Adrenal gland (tissue), 12 donors: Measurements from ENCODE around the gene TMEM94. TPM values are rescaled to one million over a fixed set of nuclear protein-coding genes. Genes with fewer than 3 reads are reported as not detected.

Experiments
- DNase-seq, 7 donors: peaks; one replicate each; pipeline ENCODE4 v3.0.0-alpha.2; 2019 to 2020
- H3K27ac ChIP-seq, 5 donors: fragments of 200-600 bp; sonication (generic) in 4 of 5; 1 replicate in 3 of 5; 2 replicates in 2 of 5; pipeline versions ENCODE4 v1.5.1 to v1.8.0; 2016 to 2020; ENCODE audit warnings: mild to moderate bottlenecking in 1 of 5
- H3K27me3 ChIP-seq: fragments of 200-600 bp; 2 replicates; pipeline ENCODE4 v1.8.0; 2021
- H3K36me3 ChIP-seq, 2 donors: fragments of 200-600 bp; replicated peaks in 1 of 2; 1 replicate in 1 of 2; 2 replicates in 1 of 2; pipeline versions ENCODE4 v1.5.1 to v1.8.0; 2018 to 2022
- H3K4me1 ChIP-seq, 2 donors: fragments of 200-600 bp; replicated peaks in 1 of 2; 1 replicate in 1 of 2; 2 replicates in 1 of 2; pipeline versions ENCODE4 v1.5.1 to v1.8.0; 2018 to 2021
- H3K4me3 ChIP-seq, 4 donors: fragments of 200-600 bp; sonication (generic) in 3 of 4; one replicate each; pipeline ENCODE4 v1.5.1; 2016 to 2018
- H3K9me3 ChIP-seq, 3 donors: fragments of 200-600 bp; sonication (generic) in 1 of 3; replicated peaks in 1 of 3; 1 replicate in 2 of 3; 2 replicates in 1 of 3; pipeline versions ENCODE4 v1.5.1 to v1.8.0; 2016 to 2021
- POLR2A ChIP-seq, 2 donors: fragments of 450-650 bp; IDR thresholded peaks; one replicate each; pipeline ENCODE4 v1.6.1; 2017; ENCODE audit warnings: antibody characterized with exemption in 2 of 2, mild to moderate bottlenecking in 2 of 2, moderate library complexity in 1 of 2
- WGBS, 4 donors: extraction: QIAGEN DNeasy Blood & Tissue Kit in 2 of 4; methylation state at CpG; one replicate each; pipeline versions ENCODE4 v1.1.5 to v1.1.7; 2013 to 2017; 5-methylcytosine and 5-hydroxymethylcytosine counted together
- intact Hi-C, 2 donors: fragments of 100-400 bp; cut with DNase I; formaldehyde crosslinking; loops; one replicate each; pipeline versions ENCODE4 v1.14.1 to v1.15.0; 2022 to 2023
- polyA plus RNA-seq, 3 donors: library from polyadenylated mRNA; stranded (reverse); fragments of 200-250 nt in 2 of 3; fragments of 350-450 nt in 1 of 3; fragmentation: Illumina TruSeq in 1 of 3; extraction: RNeasy Lipid Tissue Mini Kit (QIAGEN cat#74804) in 1 of 3; gene quantifications; one replicate each; pipeline ENCODE4 v1.2.3, GENCODE V29; 2013 to 2014
- total RNA-seq, 9 donors: library from RNA; depleted of rRNA in 4 of 9; stranded (reverse); fragments of >200 nt in 4 of 9; fragments of 120-200 nt in 1 of 9; fragmentation: NEBNext Ultra II Directional in 1 of 9; extraction: Animal tissue kit (Norgen Biotek cat#: 25700) in 1 of 9; gene quantifications; one replicate each; pipeline versions ENCODE4 v1.1.0 to v1.2.4, GENCODE V29; 2013 to 2023
- TF ChIP-seq, protein P1 (sequence below), 6 experiments: fragments of 450-650 bp in 4 of 6; fragments of 200-600 bp in 2 of 6; sonication (generic) in 1 of 6; IDR thresholded peaks; 1 replicate in 5 of 6; 2 replicates in 1 of 6; pipeline versions ENCODE4 v1.5.1 to v1.8.0; 2016 to 2021; ENCODE audit warnings: antibody characterized with exemption in 6 of 6, mild to moderate bottlenecking in 2 of 6, moderate library complexity in 1 of 6
- donor health status: healthy with polysubstance abuse.
- donor health status: Bipolar disorder and iron deficiency.
- donor health status: DM: yes; HTN: yes; CAD: no.
- donor health status: DM: no; HTN: no; CAD: no.
- donor health status: DM: no; HTN: no; CAD: no.
- donor health status: DM: yes; HTN: yes; CAD: no.

Gene TMEM94
- total and polyA plus RNA-seq, 12 donors = 65.2 to 245 (median 167) TPM

GRCh38 chr17:75535871-75536270 lies 79.4 kb downstream of the TMEM94 start:
- Histone ChIP-seq H3K4me3 (no peak overlapping the region), H3K4me1 (no peaks in the 10 kb centered on the region), H3K36me3 (no peaks in the 10 kb centered on the region), H3K9me3 (no peaks in the 10 kb centered on the region), H3K27me3 (no peaks in the 10 kb centered on the region), H3K27ac (no peak overlapping the region)
- 93 to 97% (median 95%) methylated on average over 7 to 8 of the region's 8 CpGs for WGBS, 4 donors
- DNase-seq = no peak
- intact Hi-C loops = no loop called here
- TF ChIP-seq, protein P1, sequence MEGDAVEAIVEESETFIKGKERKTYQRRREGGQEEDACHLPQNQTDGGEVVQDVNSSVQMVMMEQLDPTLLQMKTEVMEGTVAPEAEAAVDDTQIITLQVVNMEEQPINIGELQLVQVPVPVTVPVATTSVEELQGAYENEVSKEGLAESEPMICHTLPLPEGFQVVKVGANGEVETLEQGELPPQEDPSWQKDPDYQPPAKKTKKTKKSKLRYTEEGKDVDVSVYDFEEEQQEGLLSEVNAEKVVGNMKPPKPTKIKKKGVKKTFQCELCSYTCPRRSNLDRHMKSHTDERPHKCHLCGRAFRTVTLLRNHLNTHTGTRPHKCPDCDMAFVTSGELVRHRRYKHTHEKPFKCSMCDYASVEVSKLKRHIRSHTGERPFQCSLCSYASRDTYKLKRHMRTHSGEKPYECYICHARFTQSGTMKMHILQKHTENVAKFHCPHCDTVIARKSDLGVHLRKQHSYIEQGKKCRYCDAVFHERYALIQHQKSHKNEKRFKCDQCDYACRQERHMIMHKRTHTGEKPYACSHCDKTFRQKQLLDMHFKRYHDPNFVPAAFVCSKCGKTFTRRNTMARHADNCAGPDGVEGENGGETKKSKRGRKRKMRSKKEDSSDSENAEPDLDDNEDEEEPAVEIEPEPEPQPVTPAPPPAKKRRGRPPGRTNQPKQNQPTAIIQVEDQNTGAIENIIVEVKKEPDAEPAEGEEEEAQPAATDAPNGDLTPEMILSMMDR (IDR thresholded peaks at IDR 0.05) = no peak
- no peak for TF ChIP-seq POLR2A (IDR thresholded peaks at IDR 0.05)

DNA sequence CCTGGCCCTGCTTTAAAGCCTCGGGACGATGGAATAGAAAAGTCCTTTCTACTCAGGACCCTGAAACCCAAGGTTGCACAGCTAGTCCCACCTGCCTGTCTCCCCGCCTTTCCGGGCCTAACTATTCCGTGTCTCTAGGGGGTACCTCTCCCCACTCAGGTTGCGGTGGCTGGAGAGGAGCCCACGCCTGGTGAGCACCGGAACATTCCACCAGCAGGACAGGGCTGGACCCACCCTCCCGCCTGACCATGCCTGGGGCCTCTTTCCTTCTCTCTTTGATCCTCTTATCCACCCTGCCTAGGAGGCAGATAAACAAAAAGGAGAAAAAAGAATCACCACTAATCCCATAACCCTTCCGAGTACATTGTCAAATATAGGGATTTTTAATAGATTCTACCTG lies 79.9 kb downstream of the TMEM94 start:
- 79 to 89% (median 84%) methylated on average over 8 to 10 of the region's 10 CpGs for WGBS, 4 donors
- intact Hi-C loops = no loop called here
- DNase-seq = no peak
- TF ChIP-seq, protein P1 (IDR thresholded peaks at IDR 0.05) = no peak
- TF ChIP-seq POLR2A (IDR thresholded peaks at IDR 0.05) = no peak
- Histone ChIP-seq H3K27me3 (no peaks in the 10 kb centered on the region), H3K4me1 (no peaks in the 10 kb centered on the region), H3K4me3 (no peak overlapping the region), H3K9me3 (no peaks in the 10 kb centered on the region), H3K27ac (no peak overlapping the region), H3K36me3 (no peaks in the 10 kb centered on the region)

DNA sequence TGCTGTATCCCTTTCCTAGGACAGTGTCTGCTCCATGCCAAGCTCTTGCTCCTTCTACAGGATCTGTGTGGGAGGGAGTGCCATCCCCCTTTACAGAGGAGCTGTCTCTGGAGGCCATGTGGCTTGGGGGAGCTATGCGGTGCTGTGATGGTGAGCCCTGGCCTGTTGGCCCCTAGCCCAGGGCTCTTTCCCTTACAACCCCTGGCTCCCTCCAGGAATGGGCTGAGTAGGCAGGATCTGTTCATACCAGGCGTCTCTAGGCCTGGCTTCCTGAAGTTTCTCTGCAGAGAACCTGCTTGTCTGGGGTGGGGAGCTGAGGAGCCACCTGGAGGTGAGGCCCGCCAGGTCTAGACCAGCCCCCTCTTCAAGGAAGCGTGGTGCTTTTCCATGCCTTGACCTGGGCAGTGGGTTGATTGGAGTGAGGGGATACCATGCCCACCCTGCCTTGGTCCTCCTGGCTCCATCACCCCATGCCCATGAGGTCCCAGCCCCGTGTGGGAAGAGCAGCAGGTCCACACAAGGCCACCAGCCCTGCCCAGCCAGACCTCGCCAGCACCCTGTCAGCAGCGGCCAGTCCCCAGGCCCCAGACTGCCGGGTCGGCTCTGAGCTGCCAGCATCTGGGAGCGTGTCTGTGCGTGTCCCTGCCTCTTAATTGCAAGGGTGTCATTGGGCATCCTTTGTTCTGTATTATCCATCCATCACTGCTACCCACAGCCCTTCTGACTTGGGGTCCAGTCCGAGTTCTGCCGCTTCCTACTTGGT lies 83.7 kb downstream of the TMEM94 start:
- Histone ChIP-seq H3K36me3 (no peaks in the 10 kb centered on the region), H3K27me3 (no peaks in the 10 kb centered on the region), H3K4me1 (no peaks in the 10 kb centered on the region), H3K27ac (no peak overlapping the region), H3K4me3 (no peak overlapping the region), H3K9me3 (no peaks in the 10 kb centered on the region)
- no peak for DNase-seq
- TF ChIP-seq, protein P1 (IDR thresholded peaks at IDR 0.05) = no peak
- TF ChIP-seq POLR2A (IDR thresholded peaks at IDR 0.05) = no peak
- 88 to 94% (median 90%) methylated on average over 5 to 13 of the region's 13 CpGs for WGBS, 4 donors
- intact Hi-C loops = no loop called here

- Histone ChIP-seq H3K27me3 (no peaks in the 10 kb centered on the region), H3K27ac (no peak overlapping the region), H3K4me3 (no peak overlapping the region), H3K36me3 (no peaks in the 10 kb centered on the region), H3K4me1 (no peaks in the 10 kb centered on the region), H3K9me3 (no peaks in the 10 kb centered on the region)
- no peak for DNase-seq
- intact Hi-C loops = no loop called here
- TF ChIP-seq, protein P1 (IDR thresholded peaks at IDR 0.05) = no peak
- 14 to 88% (median 58%) methylated on average over 1 to 4 of the region's 4 CpGs for WGBS, 4 donors
Observed at GRCh38 chr17:75540923-75541503, 84.6 kb downstream of the TMEM94 start.
